ACC112 (cell line): ENCODE measurements around the gene C3orf80.
"Not testable (repeated sequence)": the region's sequence is repeated elsewhere in the genome, so short reads cannot be mapped to it uniquely, and the experiment has no call there.

Experiments used
- H2AFZ ChIP-seq: fragments of 200-600 bp; sonication (generic); one replicate; pipeline ENCODE4 v1.6.0; 2017; ENCODE audit warnings: antibody characterized with exemption, low read length; ENCODE audit not compliant: unreplicated experiment
- H3K27ac ChIP-seq: fragments of 200-600 bp; sonication (generic); 2 replicates; pipeline ENCODE4 v1.5.1; 2014; ENCODE audit warnings: low read depth, mild to moderate bottlenecking, antibody characterized with exemption, low read length, moderate library complexity
- H3K27me3 ChIP-seq: fragments of 200-600 bp; sonication (generic); 2 replicates; pipeline ENCODE4 v1.6.1; 2014; ENCODE audit warnings: mild to moderate bottlenecking, antibody characterized with exemption, low read length, moderate library complexity, mixed read lengths; ENCODE audit not compliant: insufficient read depth
- H3K36me3 ChIP-seq: fragments of 200-600 bp; sonication (generic); 2 replicates; pipeline ENCODE4 v1.6.1; 2016; ENCODE audit warnings: mild to moderate bottlenecking, antibody characterized with exemption, low read length, moderate library complexity, mixed read lengths; ENCODE audit not compliant: insufficient read depth
- H3K4me1 ChIP-seq: fragments of 200-600 bp; sonication (generic); one replicate; pipeline ENCODE4 v1.6.1; 2016; ENCODE audit warnings: low read length, mixed read lengths; ENCODE audit not compliant: insufficient read depth, unreplicated experiment, control insufficient read depth
- H3K4me3 ChIP-seq: fragments of 200-600 bp; sonication (generic); 2 replicates; pipeline ENCODE4 v1.5.1; 2014; ENCODE audit warnings: mild to moderate bottlenecking, low read depth, low read length
- H3K79me2 ChIP-seq: fragments of 200-600 bp; sonication (generic); one replicate; pipeline ENCODE4 v1.6.0; 2016; ENCODE audit warnings: low read length; ENCODE audit not compliant: control insufficient read depth, unreplicated experiment, insufficient read depth

The C3orf80 gene

DNA sequence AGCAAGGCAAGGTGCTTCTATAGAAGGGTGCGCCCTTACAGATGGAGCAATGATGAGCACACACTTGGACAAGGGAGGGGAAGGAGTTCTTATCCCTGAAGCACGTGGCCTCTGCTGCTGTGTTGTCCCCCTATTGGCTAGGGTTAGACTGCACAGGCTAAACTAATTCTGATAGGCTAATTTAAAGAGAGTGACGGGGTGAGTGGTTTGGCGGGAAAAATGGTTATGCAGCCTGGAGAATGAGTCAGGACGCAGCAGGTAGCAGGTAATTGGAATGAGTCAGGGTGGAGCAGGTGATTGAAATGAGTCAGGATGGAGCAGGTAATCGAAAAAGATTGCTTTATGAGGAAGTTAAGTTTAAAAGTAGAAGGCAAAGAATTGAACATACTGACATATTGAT, 15.5 kb downstream of the C3orf80 start:
- not testable (repeated sequence) for H3K4me1 ChIP-seq, H3K79me2 ChIP-seq, H2AFZ ChIP-seq, H3K27ac ChIP-seq, H3K36me3 ChIP-seq, H3K4me3 ChIP-seq, H3K27me3 ChIP-seq

DNA sequence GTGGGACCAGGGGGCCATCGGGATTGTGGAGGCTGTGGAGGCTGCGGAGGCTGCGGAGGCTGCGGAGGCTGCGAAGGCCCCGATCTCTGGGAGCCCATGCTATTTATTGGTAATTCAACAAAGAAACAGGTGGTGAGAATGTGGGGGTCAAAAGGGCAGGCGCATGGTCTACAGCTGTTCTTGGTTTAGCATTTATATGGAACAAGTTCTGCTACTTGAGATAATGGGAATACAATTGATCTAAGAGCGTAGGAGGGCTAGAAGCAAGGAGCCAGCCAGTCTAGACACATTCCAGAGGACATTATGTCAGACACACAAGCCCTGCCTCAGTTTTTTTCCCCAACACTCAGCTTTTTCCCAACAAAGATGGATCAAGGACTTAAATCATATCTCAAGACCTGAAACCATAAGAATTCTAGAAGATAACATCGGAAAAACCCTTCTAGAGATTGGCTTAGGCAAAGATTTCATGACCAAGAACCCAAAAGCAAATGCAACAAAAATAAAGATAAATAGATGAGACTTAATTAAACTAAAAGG, 20.1 kb downstream of the C3orf80 start:
- Histone ChIP-seq H2AFZ (no peak overlapping the region), H3K27ac (no peak overlapping the region), H3K4me1 (no peaks in the 10 kb centered on the region), H3K27me3 (no peaks in the 10 kb centered on the region), H3K4me3 (no peak overlapping the region), H3K36me3 (no peaks in the 10 kb centered on the region), H3K79me2 (no peaks in the 10 kb centered on the region)

DNA sequence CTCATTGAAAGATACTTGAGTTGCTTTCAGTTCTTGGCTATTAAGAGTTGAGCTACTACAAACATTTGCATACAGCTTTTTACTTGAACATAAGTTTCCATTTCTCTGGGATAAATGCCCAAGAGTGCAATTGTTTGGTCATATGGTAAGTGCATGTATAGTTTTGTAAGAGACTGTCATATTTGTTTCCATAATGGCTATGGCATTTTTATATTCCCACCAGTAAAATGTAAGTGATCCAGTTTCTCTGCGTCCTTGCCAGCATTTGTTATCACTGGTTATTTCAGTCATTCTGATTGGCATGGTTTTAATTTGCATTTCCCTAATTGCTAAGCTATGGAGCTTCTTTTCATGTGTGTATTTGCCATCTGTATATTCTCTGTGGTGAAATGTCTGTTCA, 22.5 kb downstream of the C3orf80 start:
- H2AFZ ChIP-seq = no peak overlapping the region
- no peaks in the 10 kb centered on the region for H3K4me1 ChIP-seq
- no peak overlapping the region for H3K4me3 ChIP-seq
- no peaks in the 10 kb centered on the region for H3K36me3 ChIP-seq
- no peak overlapping the region for H3K27ac ChIP-seq
- H3K79me2 ChIP-seq = no peaks in the 10 kb centered on the region
- H3K27me3 ChIP-seq = no peaks in the 10 kb centered on the region

DNA sequence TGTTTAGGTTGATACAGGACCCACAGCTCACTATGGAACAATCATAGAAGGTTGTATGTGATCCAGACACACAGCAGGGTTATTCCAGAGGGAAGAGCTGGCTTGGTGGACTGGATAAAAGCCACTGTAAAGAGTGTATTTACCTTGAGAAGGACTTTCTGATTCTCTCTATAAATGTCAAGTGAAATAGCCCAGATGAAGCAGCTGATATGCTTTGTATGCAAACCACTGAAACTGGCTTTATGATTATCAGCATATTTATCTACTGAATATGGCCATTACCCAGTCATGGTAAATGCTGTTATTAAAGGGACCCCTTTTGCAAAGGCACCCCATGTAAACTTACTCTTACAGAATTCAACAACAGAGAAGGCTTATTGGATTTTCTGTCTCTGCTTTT, 28.1 kb downstream of the C3orf80 start:
- Histone ChIP-seq H3K79me2 (no peaks in the 10 kb centered on the region), H3K36me3 (peaks cover 2% of the 10 kb centered on the region; the same call in 1 of the 2 replicates), H3K27ac (no peak overlapping the region), H3K4me1 (no peaks in the 10 kb centered on the region), H3K27me3 (no peaks in the 10 kb centered on the region), H3K4me3 (no peak overlapping the region), H2AFZ (no peak overlapping the region)

DNA sequence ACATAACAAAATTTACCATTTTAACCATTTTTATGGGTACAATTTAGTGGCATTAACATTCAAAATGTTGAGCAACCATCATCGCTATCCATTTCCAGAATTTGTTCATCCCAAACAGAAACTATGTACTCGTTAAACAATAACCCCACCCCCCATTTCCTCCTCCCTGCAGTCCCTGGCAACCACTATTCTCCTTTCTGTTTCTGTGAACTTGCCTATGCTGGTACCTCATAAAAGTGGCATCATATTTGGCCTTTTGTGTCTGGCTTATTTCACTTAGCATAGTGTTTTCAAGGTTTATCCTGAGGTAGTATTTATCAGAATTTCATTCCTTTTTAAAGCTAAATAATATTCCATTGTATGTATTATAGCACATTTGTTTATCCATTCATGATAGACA, 32.4 kb downstream of the C3orf80 start:
- H3K27me3 ChIP-seq = no peaks in the 10 kb centered on the region
- no peak overlapping the region for H2AFZ ChIP-seq
- peaks cover 12% of the 10 kb centered on the region for H3K4me1 ChIP-seq
- H3K36me3 ChIP-seq = peaks cover 5% of the 10 kb centered on the region; the same call in 1 of the 2 replicates
- H3K79me2 ChIP-seq = no peaks in the 10 kb centered on the region
- H3K4me3 ChIP-seq = no peak overlapping the region
- H3K27ac ChIP-seq = no peak overlapping the region

DNA sequence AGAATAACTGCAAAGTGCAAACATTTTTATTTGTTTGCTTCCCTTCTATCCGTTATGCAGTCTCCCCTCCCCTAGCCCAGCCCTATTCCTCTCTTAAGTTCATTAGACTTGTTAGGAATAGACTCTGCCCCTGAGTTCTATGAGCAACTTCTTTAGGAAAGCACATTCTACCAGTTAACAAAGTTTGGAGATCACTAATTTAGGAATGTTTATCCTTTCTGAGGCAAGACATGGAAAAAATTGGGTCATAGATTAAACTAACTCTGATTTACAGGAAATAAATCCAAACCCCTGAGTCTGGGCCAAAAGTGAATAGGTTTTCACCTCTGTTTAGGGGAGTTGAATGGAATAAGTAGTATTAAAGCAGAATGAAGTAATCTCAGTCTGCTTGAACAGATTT, 34.4 kb downstream of the C3orf80 start:
- Histone ChIP-seq H3K79me2 (no peaks in the 10 kb centered on the region), H3K4me1 (peaks cover 12% of the 10 kb centered on the region), H3K27me3 (no peaks in the 10 kb centered on the region), H2AFZ (no peak overlapping the region), H3K4me3 (peak overlapping the region; percentile 78), H3K36me3 (peaks cover 5% of the 10 kb centered on the region; the same call in 1 of the 2 replicates), H3K27ac (no peak overlapping the region)

DNA sequence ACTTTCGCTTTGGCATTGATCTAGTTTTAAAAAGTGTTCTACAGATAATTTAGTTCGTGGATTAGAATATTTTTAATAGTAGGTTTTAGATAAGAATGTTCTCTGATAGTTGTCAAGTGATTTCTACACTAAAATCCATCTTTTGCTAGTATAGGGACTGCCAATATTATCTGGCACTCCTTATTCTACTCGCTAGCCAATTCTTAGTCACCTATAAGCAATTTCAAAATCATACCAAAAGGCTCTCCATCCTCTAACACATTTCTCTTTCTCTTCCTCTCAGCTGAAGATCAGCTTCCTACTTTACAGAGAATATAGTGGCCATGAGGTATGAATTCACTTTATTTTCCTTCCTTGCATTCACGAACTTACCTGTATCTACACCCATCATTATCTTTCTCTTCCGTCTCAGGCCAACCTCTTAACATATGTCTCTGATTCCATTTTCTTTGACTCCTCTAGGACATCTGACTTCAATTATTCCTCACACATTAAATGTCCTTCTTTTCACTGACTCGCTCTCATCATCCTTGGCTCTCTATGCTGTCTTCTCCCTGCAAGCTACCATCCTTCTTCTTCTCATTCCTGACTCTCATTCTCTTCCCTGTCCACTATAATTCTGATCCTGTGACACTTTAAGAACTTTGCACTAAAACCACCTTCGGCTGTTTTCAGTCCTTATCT, 35.5 kb downstream of the C3orf80 start:
- H3K27ac ChIP-seq = no peak overlapping the region
- H3K27me3 ChIP-seq = no peaks in the 10 kb centered on the region
- H2AFZ ChIP-seq = peak overlapping the region; percentile 59
- peaks cover 5% of the 10 kb centered on the region; the same call in 1 of the 2 replicates for H3K36me3 ChIP-seq
- H3K4me1 ChIP-seq = peaks cover 12% of the 10 kb centered on the region
- peak overlapping the region; percentile 78 for H3K4me3 ChIP-seq
- H3K79me2 ChIP-seq = no peaks in the 10 kb centered on the region

DNA sequence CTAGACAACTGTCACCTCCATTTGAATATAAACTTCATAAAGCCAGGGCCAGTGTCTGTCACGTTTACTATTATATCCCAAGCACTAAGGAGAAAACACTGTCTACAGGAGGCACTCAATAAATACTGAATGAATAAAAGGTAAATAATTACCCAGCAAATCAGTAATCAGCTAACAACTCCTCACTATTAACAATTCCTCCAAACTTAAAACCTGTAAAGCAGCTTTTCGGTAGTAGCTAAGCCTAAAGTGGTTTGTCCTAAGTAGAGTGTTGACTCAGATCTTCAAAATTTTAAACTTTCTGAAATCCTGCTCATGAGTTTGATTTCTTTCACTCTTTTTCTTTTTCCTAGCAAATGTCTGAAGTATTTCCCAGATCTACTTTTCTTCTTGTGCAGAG, 39.9 kb downstream of the C3orf80 start:
- Histone ChIP-seq H2AFZ (no peak overlapping the region), H3K4me3 (no peak overlapping the region), H3K79me2 (no peaks in the 10 kb centered on the region), H3K27ac (no peak overlapping the region), H3K27me3 (no peaks in the 10 kb centered on the region), H3K36me3 (no peaks in the 10 kb centered on the region), H3K4me1 (peaks cover 3% of the 10 kb centered on the region)
